ENCODE results near the gene UXS1. TPM values are rescaled to one million over a fixed set of nuclear protein-coding genes. Genes with fewer than 3 reads are reported as not detected.

UXS1 gene
- total RNA-seq, 2 experiments from 2014 or later = 20.5 to 21.9 TPM

DNA sequence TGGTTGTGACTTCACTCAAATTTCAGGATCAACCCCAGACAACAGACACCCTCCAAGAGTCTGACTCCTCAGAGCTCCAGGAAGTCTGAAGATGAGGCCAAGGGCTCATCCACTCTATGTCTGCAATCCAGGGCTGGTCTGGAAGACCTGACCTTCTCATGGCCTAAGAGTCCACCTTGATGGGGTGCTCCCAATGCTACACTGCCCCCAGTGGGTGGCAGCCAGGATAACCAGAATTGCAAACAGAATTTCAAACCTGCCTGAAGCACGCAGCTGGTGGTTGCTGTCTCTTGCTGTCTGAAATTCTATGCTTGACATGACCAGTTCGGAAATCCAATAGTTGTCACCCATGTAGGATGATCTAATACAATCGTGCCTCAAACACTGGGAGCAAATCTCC, 96.0 kb downstream of the UXS1 start:
- H3K27ac ChIP-seq (ENCODE audit: low read depth, low read length, poor library complexity, severe bottlenecking) = no peak overlapping the region
- H3K36me3 ChIP-seq (ENCODE audit: insufficient read depth, low read length) = 0 out of 2 replicates have a peak, but pooled peaks cover 5% of the 10 kb centered on the region
- H4K20me1 ChIP-seq (ENCODE audit: insufficient read depth, low read length) = no peaks in the 10 kb centered on the region
- H2AFZ ChIP-seq (ENCODE audit: low read length) = no peak overlapping the region
- peak; percentile 12 for DNase-seq (ENCODE audit: low spot score)
- no peaks in the 10 kb centered on the region for H3K9me3 ChIP-seq (ENCODE audit: low read length)
- H3K4me1 ChIP-seq (ENCODE audit: insufficient read depth, low read length, poor library complexity, severe bottlenecking) = no peaks in the 10 kb centered on the region
- POLR2A ChIA-PET = no interaction called here
- intact Hi-C loops (cut with micrococcal nuclease; ENCODE audit: unreplicated experiment) = no loop called here
- BruUV-seq (replicated peaks) = no TSS peak
- H3K79me2 ChIP-seq (ENCODE audit: insufficient read depth, low read depth, low read length) = no peaks in the 10 kb centered on the region
- TF ChIP-seq, protein P1, sequence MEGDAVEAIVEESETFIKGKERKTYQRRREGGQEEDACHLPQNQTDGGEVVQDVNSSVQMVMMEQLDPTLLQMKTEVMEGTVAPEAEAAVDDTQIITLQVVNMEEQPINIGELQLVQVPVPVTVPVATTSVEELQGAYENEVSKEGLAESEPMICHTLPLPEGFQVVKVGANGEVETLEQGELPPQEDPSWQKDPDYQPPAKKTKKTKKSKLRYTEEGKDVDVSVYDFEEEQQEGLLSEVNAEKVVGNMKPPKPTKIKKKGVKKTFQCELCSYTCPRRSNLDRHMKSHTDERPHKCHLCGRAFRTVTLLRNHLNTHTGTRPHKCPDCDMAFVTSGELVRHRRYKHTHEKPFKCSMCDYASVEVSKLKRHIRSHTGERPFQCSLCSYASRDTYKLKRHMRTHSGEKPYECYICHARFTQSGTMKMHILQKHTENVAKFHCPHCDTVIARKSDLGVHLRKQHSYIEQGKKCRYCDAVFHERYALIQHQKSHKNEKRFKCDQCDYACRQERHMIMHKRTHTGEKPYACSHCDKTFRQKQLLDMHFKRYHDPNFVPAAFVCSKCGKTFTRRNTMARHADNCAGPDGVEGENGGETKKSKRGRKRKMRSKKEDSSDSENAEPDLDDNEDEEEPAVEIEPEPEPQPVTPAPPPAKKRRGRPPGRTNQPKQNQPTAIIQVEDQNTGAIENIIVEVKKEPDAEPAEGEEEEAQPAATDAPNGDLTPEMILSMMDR (conservative IDR thresholded peaks at IDR 0.05; ENCODE audit: low read length) = peak; percentile 62
- TF ChIP-seq EZH2phosphoT487 (IDR thresholded peaks at IDR 0.05; ENCODE audit: borderline replicate concordance, low read depth, low read length) = no peak
- no peak overlapping the region for H3K4me2 ChIP-seq (ENCODE audit: low read length)
- H3K9me2 ChIP-seq (ENCODE audit: insufficient read depth, low read length) = no peaks in the 10 kb centered on the region
- CTCF ChIA-PET (ENCODE audit: unreplicated experiment) = no interaction called here
- no peak overlapping the region for H3K4me3 ChIP-seq (ENCODE audit: low read depth, low read length, poor library complexity, severe bottlenecking)

DNA sequence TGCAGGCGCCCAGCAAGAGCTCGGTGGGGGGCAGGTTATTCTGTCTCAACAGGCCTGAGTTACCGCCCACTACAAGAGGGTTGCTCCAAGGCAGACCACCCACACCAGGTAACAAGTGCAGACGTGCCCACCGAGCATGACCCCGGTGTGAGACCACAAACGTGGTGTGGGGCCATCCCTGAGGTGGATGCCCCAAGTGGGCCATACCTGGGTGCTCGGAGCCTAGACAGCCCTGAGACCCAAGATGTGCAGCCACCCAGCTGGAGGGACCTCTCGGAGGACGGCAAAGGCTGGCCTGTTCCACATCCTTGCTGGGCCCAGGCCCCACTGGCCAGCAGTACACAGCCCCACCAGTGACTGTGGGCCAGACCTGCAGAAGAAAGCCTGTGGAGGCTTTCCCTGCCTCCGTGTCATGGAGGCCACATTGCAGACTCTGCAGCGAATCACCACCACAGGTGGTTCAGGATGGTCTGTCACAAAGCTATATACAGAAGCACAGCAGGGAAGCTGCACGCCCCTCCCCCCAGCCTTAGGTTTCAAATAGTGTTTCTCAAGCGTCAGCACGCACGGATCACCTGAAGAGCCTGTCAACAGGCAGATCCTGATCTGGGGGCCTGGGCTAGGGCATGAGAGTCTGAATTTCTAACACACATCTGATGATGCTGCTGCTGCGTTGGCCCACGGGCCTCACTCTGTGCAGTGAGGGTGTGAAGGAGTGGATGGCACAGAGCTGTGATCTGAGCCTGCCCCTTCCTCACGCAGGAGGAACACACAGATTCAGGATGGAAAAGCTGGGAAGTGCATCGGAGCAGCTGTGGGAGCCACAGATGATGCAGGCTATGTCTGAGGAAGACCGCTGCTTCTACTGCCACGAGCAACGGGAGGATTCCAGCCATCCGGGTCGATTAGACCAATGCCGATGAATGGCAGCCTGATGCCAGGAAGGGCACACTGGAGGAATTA, 96.8 kb downstream of the UXS1 start:
- BruUV-seq (replicated peaks) = no TSS peak
- CTCF ChIA-PET (ENCODE audit: unreplicated experiment) = no interaction called here
- no peak overlapping the region for H2AFZ ChIP-seq (ENCODE audit: low read length)
- H3K9me2 ChIP-seq (ENCODE audit: insufficient read depth, low read length) = no peaks in the 10 kb centered on the region
- no peak overlapping the region for H3K4me3 ChIP-seq (ENCODE audit: low read depth, low read length, poor library complexity, severe bottlenecking)
- POLR2A ChIA-PET = no interaction called here
- TF ChIP-seq EZH2phosphoT487 (IDR thresholded peaks at IDR 0.05; ENCODE audit: borderline replicate concordance, low read depth, low read length) = no peak
- TF ChIP-seq, protein P1 (conservative IDR thresholded peaks at IDR 0.05; ENCODE audit: low read length) = no peak
- intact Hi-C loops (cut with micrococcal nuclease; ENCODE audit: unreplicated experiment) = no loop called here
- H3K79me2 ChIP-seq (ENCODE audit: insufficient read depth, low read depth, low read length) = no peaks in the 10 kb centered on the region
- H3K4me1 ChIP-seq (ENCODE audit: insufficient read depth, low read length, poor library complexity, severe bottlenecking) = no peaks in the 10 kb centered on the region
- no peak for DNase-seq (ENCODE audit: low spot score)
- H3K27ac ChIP-seq (ENCODE audit: low read depth, low read length, poor library complexity, severe bottlenecking) = no peak overlapping the region
- H4K20me1 ChIP-seq (ENCODE audit: insufficient read depth, low read length) = no peaks in the 10 kb centered on the region
- no peaks in the 10 kb centered on the region for H3K9me3 ChIP-seq (ENCODE audit: low read length)
- H3K4me2 ChIP-seq (ENCODE audit: low read length) = no peak overlapping the region
- 0 out of 2 replicates have a peak, but pooled peaks cover 5% of the 10 kb centered on the region for H3K36me3 ChIP-seq (ENCODE audit: insufficient read depth, low read length)
